AG04450 (cell line): ENCODE measurements around the gene FRMPD4. TPM values are rescaled to one million over a fixed set of nuclear protein-coding genes. Genes with fewer than 3 reads are reported as not detected.

ENCODE experiments used
- CTCF ChIA-PET: fragments of 300-600, 350-600 bp; formaldehyde crosslinking; extraction: SDS; loops from one replicate; lab custom pipeline; 2022; ENCODE audit warnings: antibody characterized with exemption, inconsistent platforms; lab: Charles Lee
- POLR2A ChIA-PET: fragments of 350-600 bp; formaldehyde crosslinking; extraction: SDS; loops from one replicate; lab custom pipeline; 2021; ENCODE audit warnings: antibody characterized with exemption, inconsistent platforms; lab: Yijun Ruan, JAX
- DNase-seq: peaks from one replicate; pipeline ENCODE4 v3.0.0-alpha.2; 2011; ENCODE audit warnings: low read depth, low spot score
- H3K27ac ChIP-seq: one replicate; pipeline ENCODE4 v1.5.1; 2012; ENCODE audit warnings: low read depth, low read length, control low read depth
- H3K27me3 ChIP-seq: one replicate; pipeline ENCODE4 v1.6.0; 2012; ENCODE audit warnings: low read length; ENCODE audit not compliant: control insufficient read depth, insufficient read depth
- H3K4me3 ChIP-seq: 2 replicates; pipeline ENCODE4 v1.5.1; 2011; ENCODE audit warnings: mild to moderate bottlenecking, low read depth, low read length, control low read depth
- H3K9me3 ChIP-seq: 2 replicates; pipeline ENCODE4 v1.5.1; 2012; ENCODE audit warnings: low read length; ENCODE audit not compliant: control insufficient read depth, insufficient read depth
- polyA plus RNA-seq: library from polyadenylated mRNA; depleted of rRNA; stranded (reverse); fragments of >200 nt; gene quantifications from 2 replicates; pipeline ENCODE4 v1.2.3, GENCODE V29; 2011
- TF ChIP-seq, protein P1 (sequence below): IDR thresholded peaks from 2 replicates; pipeline ENCODE4 v1.5.1; 2011; ENCODE audit warnings: low read depth, low read length, control low read depth, inconsistent platforms

The FRMPD4 gene
- polyA plus RNA-seq, 1 experiment = 2.7 TPM

DNA sequence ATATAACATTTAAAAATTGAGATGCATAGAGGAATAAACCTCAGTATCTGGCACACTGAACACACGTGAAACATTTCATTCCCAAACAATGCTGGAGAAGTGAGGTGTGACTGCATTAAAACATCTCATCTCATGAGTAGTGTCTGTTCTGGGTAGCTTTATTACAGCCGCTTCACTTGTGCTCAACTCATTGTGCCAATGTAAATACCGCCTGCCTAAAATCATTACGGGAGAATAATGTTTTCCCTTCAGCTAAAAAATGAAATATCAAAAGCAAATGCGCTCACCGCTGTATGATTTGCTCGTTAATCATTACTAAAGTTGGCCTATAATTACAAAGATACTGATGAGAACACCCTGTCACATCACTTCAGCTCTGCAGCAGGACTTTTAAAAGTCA, 542.8 kb downstream of the FRMPD4 start:
- TF ChIP-seq, protein P1, sequence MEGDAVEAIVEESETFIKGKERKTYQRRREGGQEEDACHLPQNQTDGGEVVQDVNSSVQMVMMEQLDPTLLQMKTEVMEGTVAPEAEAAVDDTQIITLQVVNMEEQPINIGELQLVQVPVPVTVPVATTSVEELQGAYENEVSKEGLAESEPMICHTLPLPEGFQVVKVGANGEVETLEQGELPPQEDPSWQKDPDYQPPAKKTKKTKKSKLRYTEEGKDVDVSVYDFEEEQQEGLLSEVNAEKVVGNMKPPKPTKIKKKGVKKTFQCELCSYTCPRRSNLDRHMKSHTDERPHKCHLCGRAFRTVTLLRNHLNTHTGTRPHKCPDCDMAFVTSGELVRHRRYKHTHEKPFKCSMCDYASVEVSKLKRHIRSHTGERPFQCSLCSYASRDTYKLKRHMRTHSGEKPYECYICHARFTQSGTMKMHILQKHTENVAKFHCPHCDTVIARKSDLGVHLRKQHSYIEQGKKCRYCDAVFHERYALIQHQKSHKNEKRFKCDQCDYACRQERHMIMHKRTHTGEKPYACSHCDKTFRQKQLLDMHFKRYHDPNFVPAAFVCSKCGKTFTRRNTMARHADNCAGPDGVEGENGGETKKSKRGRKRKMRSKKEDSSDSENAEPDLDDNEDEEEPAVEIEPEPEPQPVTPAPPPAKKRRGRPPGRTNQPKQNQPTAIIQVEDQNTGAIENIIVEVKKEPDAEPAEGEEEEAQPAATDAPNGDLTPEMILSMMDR = no peak
- ChIA-PET POLR2A (no interaction called here), CTCF (interaction anchor here (0.6 kb wide), 1 partner anchor 159 kb away, joined by 5 read pairs; no protein-coding TSS in a partner anchor)
- H3K27me3 ChIP-seq = no peaks in the 10 kb centered on the region
- DNase-seq = no peak
- no peaks in the 10 kb centered on the region for H3K9me3 ChIP-seq
- no peak overlapping the region for H3K4me3 ChIP-seq
- H3K27ac ChIP-seq = no peak overlapping the region

DNA sequence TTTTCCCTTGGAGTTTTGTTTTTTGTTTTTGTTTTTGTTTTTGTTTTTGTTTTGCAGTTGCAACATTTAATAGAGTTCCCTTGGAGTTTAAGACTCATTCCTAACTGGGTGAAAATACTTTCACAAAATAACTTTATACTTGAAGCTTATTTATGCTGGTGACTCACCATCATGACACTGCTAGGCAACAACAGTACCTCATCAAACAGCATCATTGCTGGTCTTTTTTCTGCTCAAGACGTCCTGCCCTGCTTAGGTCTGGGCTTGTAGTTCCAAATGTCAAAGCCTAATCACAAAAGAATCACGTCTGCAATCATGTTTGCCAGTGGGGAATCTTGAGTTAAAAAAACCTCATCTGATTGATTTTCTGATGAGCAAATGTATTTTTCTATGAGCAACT, 547.3 kb downstream of the FRMPD4 start:
- TF ChIP-seq, protein P1 = no peak
- H3K4me3 ChIP-seq = no peak overlapping the region
- H3K9me3 ChIP-seq = no peaks in the 10 kb centered on the region
- ChIA-PET CTCF (no interaction called here), POLR2A (no interaction called here)
- H3K27ac ChIP-seq = no peak overlapping the region
- no peak for DNase-seq
- H3K27me3 ChIP-seq = no peaks in the 10 kb centered on the region

DNA sequence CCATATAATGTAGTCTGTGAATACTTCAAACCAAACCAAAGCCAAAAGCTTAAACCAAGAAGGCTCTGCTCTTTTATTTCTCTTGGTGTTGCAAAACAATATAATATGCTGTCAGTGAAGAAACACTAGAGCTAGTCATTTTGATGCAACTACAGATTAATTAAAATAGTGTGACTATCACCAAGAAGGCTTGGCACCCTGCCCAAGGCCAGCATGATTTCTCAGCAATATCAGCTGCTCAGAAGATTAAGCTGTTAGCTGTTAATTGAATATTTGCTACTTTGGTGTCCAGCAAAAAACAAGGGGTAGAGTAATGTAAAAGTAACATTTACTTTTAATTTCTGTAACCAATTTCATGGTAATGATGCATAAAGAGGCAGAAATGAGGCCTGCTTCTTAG, 548.1 kb downstream of the FRMPD4 start:
- no peaks in the 10 kb centered on the region for H3K9me3 ChIP-seq
- TF ChIP-seq, protein P1 = no peak
- no peaks in the 10 kb centered on the region for H3K27me3 ChIP-seq
- H3K27ac ChIP-seq = no peak overlapping the region
- no peak overlapping the region for H3K4me3 ChIP-seq
- POLR2A ChIA-PET = no interaction called here
- CTCF ChIA-PET = interaction anchor here (0.5 kb wide), 1 partner anchor 86 kb away, joined by 9 read pairs; no protein-coding TSS in a partner anchor
- DNase-seq = no peak

DNA sequence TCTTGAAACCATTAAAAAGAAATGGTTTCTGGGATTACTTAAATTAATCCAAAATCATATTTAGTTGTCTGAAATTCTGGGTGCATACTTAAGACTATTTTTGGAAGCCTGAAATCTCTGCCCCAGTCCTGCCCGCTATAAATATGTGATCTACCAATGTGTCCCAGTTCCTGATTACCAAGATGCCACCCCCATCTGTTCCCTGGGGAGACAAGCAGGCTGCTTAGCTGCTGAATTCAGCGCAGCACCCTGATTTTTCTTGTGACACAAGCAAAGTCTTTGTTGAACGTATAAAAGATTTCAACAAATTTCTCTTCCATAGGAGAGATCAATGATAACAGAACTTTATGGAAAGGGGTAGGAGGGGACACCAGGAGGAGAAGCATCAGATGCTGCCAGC, 552.4 kb downstream of the FRMPD4 start:
- CTCF ChIA-PET = interaction anchor here (3.0 kb wide), 1 partner anchor 11 kb away, joined by 14 read pairs; no protein-coding TSS in a partner anchor
- no peaks in the 10 kb centered on the region for H3K9me3 ChIP-seq
- POLR2A ChIA-PET = no interaction called here
- TF ChIP-seq, protein P1 = no peak
- no peak for DNase-seq
- no peaks in the 10 kb centered on the region for H3K27me3 ChIP-seq
- H3K4me3 ChIP-seq = no peak overlapping the region
- H3K27ac ChIP-seq = no peak overlapping the region

DNA sequence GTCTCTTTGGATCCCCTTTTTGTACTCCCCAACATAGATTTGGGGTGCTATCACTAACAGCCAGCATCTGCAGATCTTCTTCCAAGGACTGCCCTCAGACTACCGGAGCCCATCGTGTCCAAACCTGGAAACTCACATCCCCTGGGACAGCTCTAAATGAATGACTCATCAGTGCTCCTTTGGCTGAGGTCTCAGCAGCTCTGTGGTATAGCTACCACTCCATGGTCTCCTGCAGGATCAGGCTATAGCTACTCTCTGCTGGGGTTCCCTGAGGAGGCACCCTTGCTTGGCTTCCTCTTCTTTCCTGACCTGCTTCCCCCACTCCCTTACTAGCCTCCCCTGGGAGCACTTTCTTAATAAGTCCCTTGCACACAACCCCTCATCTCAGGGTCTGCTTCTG, 555.5 kb downstream of the FRMPD4 start:
- Histone ChIP-seq H3K4me3 (no peak overlapping the region), H3K27me3 (no peaks in the 10 kb centered on the region), H3K27ac (no peak overlapping the region), H3K9me3 (no peaks in the 10 kb centered on the region)
- DNase-seq = no peak
- POLR2A ChIA-PET = no interaction called here
- CTCF ChIA-PET = interaction anchor here (1.1 kb wide), 1 partner anchor 613 kb away, joined by 3 read pairs; no protein-coding TSS in a partner anchor
- TF ChIP-seq, protein P1 = no peak
